Endothelial cell of umbilical vein (primary cell): ENCODE measurements around the gene RABL6. TPM values are rescaled to one million over a fixed set of nuclear protein-coding genes. Genes with fewer than 3 reads are reported as not detected.

Experiments used
- BruUV-seq: library from RNA; stranded (reverse); fragments of 400-500 nt; replicated peaks from 2 replicates; lab custom pipeline; 2021; lab: Mats Ljungman, UMichigan
- CTCF ChIA-PET: fragments of 300-600, 350-600 bp; sonication (Branson Sonifier 250); formaldehyde crosslinking; loops from one replicate; lab custom pipeline; 2021; ENCODE audit warnings: antibody characterized with exemption, inconsistent platforms; lab: Charles Lee
- POLR2A ChIA-PET: fragments of 300-600, 350-600 bp; sonication (Branson Sonifier 250); formaldehyde crosslinking; loops from one replicate; lab custom pipeline; 2021; ENCODE audit warnings: antibody characterized with exemption, inconsistent platforms; lab: Charles Lee
- DNase-seq: peaks from one replicate; pipeline ENCODE4 v3.0.0-alpha.2; 2011; ENCODE audit warnings: low read depth, low spot score
- FAIRE-seq: peaks from 2 replicates; lab custom pipeline; 2011; peaks lifted over from hg19 to GRCh38; lab: Jason Lieb, UNC
- H2AFZ ChIP-seq: 2 replicates; pipeline ENCODE4 v1.6.0; 2012; ENCODE audit warnings: low read depth, low read length, control low read depth, inconsistent platforms
- H3K27ac ChIP-seq: 2 replicates; pipeline ENCODE4 v1.5.1; 2011; ENCODE audit warnings: low read depth, mild to moderate bottlenecking, control low read depth, low read length, moderate library complexity; ENCODE audit not compliant: insufficient read depth
- H3K27me3 ChIP-seq, 2 experiments: 2 replicates each; pipeline versions ENCODE4 v1.6.0 to v1.6.1; 2011; ENCODE audit warnings: low read length in 2 of 2, mixed read lengths in 1 of 2; ENCODE audit not compliant: control insufficient read depth in 2 of 2, insufficient read depth in 2 of 2
- H3K36me3 ChIP-seq, 2 experiments: 2 replicates in 1 of 2; 3 replicates in 1 of 2; pipeline ENCODE4 v1.5.1; 2011; ENCODE audit warnings: low read length in 2 of 2, mild to moderate bottlenecking in 1 of 2, moderate library complexity in 1 of 2; ENCODE audit not compliant: control insufficient read depth in 2 of 2, insufficient read depth in 2 of 2; ENCODE audit errors: extremely low read depth in 1 of 2
- H3K4me1 ChIP-seq: 3 replicates; pipeline ENCODE4 v1.5.1; 2011; ENCODE audit warnings: mild to moderate bottlenecking, low read length; ENCODE audit not compliant: control insufficient read depth, insufficient read depth; ENCODE audit errors: extremely low read depth
- H3K4me2 ChIP-seq: 2 replicates; pipeline ENCODE4 v1.6.1; 2011; ENCODE audit warnings: low read length, control low read depth, mixed read lengths; ENCODE audit not compliant: insufficient read depth
- H3K4me3 ChIP-seq, 3 experiments: fragments of 200-600 bp in 1 of 3; sonication (generic), shearing (Covaris generic) in 1 of 3; replicated peaks in 1 of 3; 2 replicates each; pipeline ENCODE4 v1.5.1; 2011 to 2016; ENCODE audit warnings: control low read depth in 3 of 3, low read length in 3 of 3, mild to moderate bottlenecking in 2 of 3, inconsistent platforms in 1 of 3, low read depth in 1 of 3, moderate library complexity in 1 of 3; ENCODE audit not compliant: insufficient read depth in 1 of 3
- H3K79me2 ChIP-seq: 2 replicates; pipeline ENCODE4 v1.6.0; 2012; ENCODE audit warnings: low read length, inconsistent platforms; ENCODE audit not compliant: control insufficient read depth, insufficient read depth
- H3K9ac ChIP-seq: replicated peaks from 2 replicates; pipeline ENCODE3; 2011; ENCODE audit warnings: low read length, control low read depth; ENCODE audit not compliant: insufficient read depth; ENCODE audit errors: extremely low read depth
- H3K9me1 ChIP-seq: replicated peaks from 3 replicates; pipeline ENCODE4 v1.6.0; 2011; ENCODE audit warnings: mild to moderate bottlenecking, low read length; ENCODE audit not compliant: control insufficient read depth, insufficient read depth; ENCODE audit errors: extremely low read depth
- H3K9me3 ChIP-seq: replicated peaks from 2 replicates; pipeline ENCODE4 v1.5.1; 2012; ENCODE audit warnings: low read length, inconsistent platforms; ENCODE audit not compliant: control insufficient read depth, insufficient read depth
- H4K20me1 ChIP-seq: replicated peaks from 2 replicates; pipeline ENCODE3; 2011; ENCODE audit warnings: mild to moderate bottlenecking, low read length; ENCODE audit not compliant: control insufficient read depth, insufficient read depth; ENCODE audit errors: extremely low read depth
- CTCF ChIP-seq, 2 donors: IDR thresholded peaks; 1 replicate in 1 of 2; 2 replicates in 1 of 2; pipeline ENCODE4 v1.5.1; 2011; ENCODE audit warnings: low read length in 2 of 2, mild to moderate bottlenecking in 2 of 2, moderate library complexity in 2 of 2, control low read depth in 1 of 2, inconsistent platforms in 1 of 2, low read depth in 1 of 2; ENCODE audit not compliant: insufficient read depth in 1 of 2; ENCODE audit errors: extremely low read depth in 1 of 2
- EZH2 ChIP-seq: IDR thresholded peaks from 2 replicates; pipeline ENCODE4 v1.6.1; 2012; ENCODE audit warnings: borderline replicate concordance, low read depth, mild to moderate bottlenecking, moderate library complexity, low read length, inconsistent platforms; ENCODE audit not compliant: severe bottlenecking
- FOS ChIP-seq: IDR thresholded peaks from 2 replicates; pipeline ENCODE4 v1.6.1; 2011; ENCODE audit warnings: mild to moderate bottlenecking, low read length, moderate library complexity, borderline replicate concordance; ENCODE audit not compliant: insufficient read depth
- GATA2 ChIP-seq: IDR thresholded peaks from 2 replicates; pipeline ENCODE4 v1.7.0; 2011; ENCODE audit warnings: low read depth, mild to moderate bottlenecking, moderate library complexity, mixed read lengths, low read length; ENCODE audit not compliant: insufficient read length, insufficient read depth
- JUN ChIP-seq: IDR thresholded peaks from 2 replicates; pipeline ENCODE4 v1.6.1; 2011; ENCODE audit warnings: borderline replicate concordance, low read depth; ENCODE audit not compliant: insufficient read length, insufficient read depth
- MAX ChIP-seq: IDR thresholded peaks from 2 replicates; pipeline ENCODE4 v1.6.1; 2011; ENCODE audit not compliant: insufficient read depth, insufficient read length
- MYC ChIP-seq: IDR thresholded peaks from one replicate; pipeline ENCODE4 v1.6.1; 2011; ENCODE audit warnings: mild to moderate bottlenecking, low read depth, low read length
- POLR2A ChIP-seq: IDR thresholded peaks from 2 replicates; pipeline ENCODE4 v1.6.1; 2012; ENCODE audit warnings: low read depth, mild to moderate bottlenecking, control low read depth, low read length
- POLR2AphosphoS5 ChIP-seq: IDR thresholded peaks from 2 replicates; pipeline ENCODE4 v1.6.1; 2012; ENCODE audit warnings: low read depth, mild to moderate bottlenecking, control low read depth, low read length, moderate library complexity; ENCODE audit not compliant: insufficient read depth
- dilution Hi-C: fragments of 300-500 bp; cut with MboI; formaldehyde crosslinking; loops from one replicate; pipeline ENCODE4 v1.15.0; 2019; ENCODE audit warnings: low sequenced_read_pairs; ENCODE audit not compliant: extremely low pct_ligation_motif_present
- intact Hi-C: fragments of 100-400 bp; cut with micrococcal nuclease; formaldehyde crosslinking; loops from one replicate; pipeline ENCODE4 v1.10.0; 2022
- polyA plus RNA-seq, 4 experiments: library from polyadenylated mRNA; depleted of rRNA in 3 of 4; stranded (reverse) in 3 of 4; unstranded in 1 of 4; fragments of >200 nt; gene quantifications; 2 replicates each; pipeline versions ENCODE4 v1.2.1 to v1.2.3, GENCODE V29; 2011 to 2012; ENCODE audit warnings: missing spikeins in 1 of 4
- total RNA-seq: library from RNA; stranded (reverse); gene quantifications from 2 replicates; pipeline ENCODE4 v1.2.3, GENCODE V29; 2021

RABL6 gene
- total and polyA plus RNA-seq, 2 donors (not counting 3 experiments of a cell fraction or from before 2014, with no cell fraction given): 60.8 to 112 TPM

GRCh38 chr9:136826188-136826541, 18.4 kb downstream of the RABL6 start:
- Histone ChIP-seq H3K9ac (no peak overlapping the region), H3K79me2 (peaks cover 11% of the 10 kb centered on the region), H3K4me3 (no peak overlapping the region), H3K4me1 (peaks cover under 1% of the 10 kb centered on the region), H3K27ac (no peak overlapping the region), H3K4me2 (no peak overlapping the region), H2AFZ (no peak overlapping the region), H3K36me3 (peaks cover 10 to 51% of the 10 kb centered on the region in 2 experiments), H3K9me3 (no peaks in the 10 kb centered on the region), H3K9me1 (no peaks in the 10 kb centered on the region), H3K27me3 (no peaks in the 10 kb centered on the region), H4K20me1 (no peaks in the 10 kb centered on the region)
- CTCF ChIA-PET: no interaction called here
- dilution Hi-C loops (no loop called here), intact Hi-C loops (no loop called here)
- no peak for FAIRE-seq
- no peak for DNase-seq
- POLR2A ChIA-PET: no interaction called here
- no TSS peak for BruUV-seq
- TF ChIP-seq MAX: no peak
- TF ChIP-seq POLR2AphosphoS5: no peak
- TF ChIP-seq MYC: no peak
- TF ChIP-seq GATA2: no peak
- TF ChIP-seq POLR2A: no peak
- no peak for TF ChIP-seq CTCF (IDR thresholded peaks at IDR 0.05; ENCODE audit: extremely low read depth in 1 of 2, insufficient read depth in 1 of 2, low read depth in 1 of 2, low read length in 2 of 2)
- TF ChIP-seq EZH2: no peak
- no peak for TF ChIP-seq FOS
- no peak for TF ChIP-seq JUN
